Measurements from ENCODE around the gene FBXL4.

FBXL4 gene

DNA sequence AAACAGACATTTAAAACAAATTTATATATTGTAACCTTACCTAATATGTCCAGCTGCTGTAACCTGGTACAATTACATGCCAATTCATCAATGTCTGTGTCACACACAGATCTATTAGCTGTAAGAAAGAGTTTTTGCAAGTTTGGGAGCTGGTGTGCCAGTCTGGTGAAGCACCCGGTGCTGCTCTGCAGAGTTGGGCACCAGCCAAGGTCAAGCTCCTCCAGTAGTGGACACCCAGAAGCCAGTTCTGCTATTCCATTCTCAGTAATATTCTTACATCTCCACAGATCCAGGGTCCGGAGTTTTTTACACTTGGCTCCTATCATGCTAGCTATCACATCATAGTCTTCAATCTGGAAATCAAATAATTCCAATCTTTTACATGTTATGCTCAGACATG is 72.4 kb downstream of the FBXL4 start:
- no peak overlapping the region for H3K4me2 ChIP-seq (ENCODE audit: insufficient read depth, low read length)

DNA sequence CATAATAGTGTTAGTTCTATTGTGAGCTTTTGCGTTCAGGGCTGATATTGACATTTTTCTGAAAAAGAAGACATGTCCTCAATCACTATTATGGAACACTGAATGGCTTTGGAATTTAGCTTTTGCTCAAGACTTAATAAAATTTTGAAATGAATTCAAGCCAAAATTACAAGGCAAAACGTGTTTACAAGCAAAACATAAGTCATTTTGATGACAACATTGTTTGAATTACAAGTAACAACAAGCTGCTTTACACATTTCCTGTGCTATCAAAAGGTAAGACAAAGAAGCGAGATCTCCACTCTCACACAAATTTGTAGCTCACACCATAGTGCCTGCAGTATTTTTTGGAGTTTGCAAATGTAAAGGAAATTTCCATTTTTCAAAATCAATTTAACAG is 75.9 kb downstream of the FBXL4 start:
- Histone ChIP-seq H4K20me1 (ENCODE audit: insufficient read depth, low read length) (no peaks in the 10 kb centered on the region), H3K79me2 (ENCODE audit: insufficient read depth, low read length) (no peaks in the 10 kb centered on the region), H3K4me2 (ENCODE audit: insufficient read depth, low read length) (no peak overlapping the region), H3K27me3 (ENCODE audit: insufficient read depth, low read length, poor library complexity) (no peaks in the 10 kb centered on the region), H3K36me3 (ENCODE audit: insufficient read depth, low read length) (peaks cover 31% of the 10 kb centered on the region), H2AFZ (ENCODE audit: low read depth, low read length) (no peak overlapping the region), H3K4me3 (ENCODE audit: low read depth in 1 of 2, low read length in 2 of 2) (no peak overlapping the region), H3K9me3 (ENCODE audit: insufficient read depth, low read length, severe bottlenecking) (no peaks in the 10 kb centered on the region), H3K27ac (ENCODE audit: low read length) (no peak overlapping the region), H3K4me1 (ENCODE audit: insufficient read depth, low read length) (no peaks in the 10 kb centered on the region), H3K9ac (ENCODE audit: low read depth, low read length) (no peak overlapping the region)
- DNase-seq (no peak), ATAC-seq (ENCODE audit: insufficient read depth, low read depth) (no peak)
- TF ChIP-seq, protein P1, sequence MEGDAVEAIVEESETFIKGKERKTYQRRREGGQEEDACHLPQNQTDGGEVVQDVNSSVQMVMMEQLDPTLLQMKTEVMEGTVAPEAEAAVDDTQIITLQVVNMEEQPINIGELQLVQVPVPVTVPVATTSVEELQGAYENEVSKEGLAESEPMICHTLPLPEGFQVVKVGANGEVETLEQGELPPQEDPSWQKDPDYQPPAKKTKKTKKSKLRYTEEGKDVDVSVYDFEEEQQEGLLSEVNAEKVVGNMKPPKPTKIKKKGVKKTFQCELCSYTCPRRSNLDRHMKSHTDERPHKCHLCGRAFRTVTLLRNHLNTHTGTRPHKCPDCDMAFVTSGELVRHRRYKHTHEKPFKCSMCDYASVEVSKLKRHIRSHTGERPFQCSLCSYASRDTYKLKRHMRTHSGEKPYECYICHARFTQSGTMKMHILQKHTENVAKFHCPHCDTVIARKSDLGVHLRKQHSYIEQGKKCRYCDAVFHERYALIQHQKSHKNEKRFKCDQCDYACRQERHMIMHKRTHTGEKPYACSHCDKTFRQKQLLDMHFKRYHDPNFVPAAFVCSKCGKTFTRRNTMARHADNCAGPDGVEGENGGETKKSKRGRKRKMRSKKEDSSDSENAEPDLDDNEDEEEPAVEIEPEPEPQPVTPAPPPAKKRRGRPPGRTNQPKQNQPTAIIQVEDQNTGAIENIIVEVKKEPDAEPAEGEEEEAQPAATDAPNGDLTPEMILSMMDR (IDR thresholded peaks at IDR 0.05; ENCODE audit: borderline replicate concordance, extremely low read depth, low read length, poor library complexity, severe bottlenecking), result no peak
- no peak for TF ChIP-seq EZH2 (IDR thresholded peaks at IDR 0.05; ENCODE audit: borderline replicate concordance, low read depth, low read length, severe bottlenecking)

More for the DNA sequence above, 72.4 kb downstream of the FBXL4 start:
- Histone ChIP-seq H2AFZ (ENCODE audit: low read depth, low read length) (no peak overlapping the region), H3K4me1 (ENCODE audit: insufficient read depth, low read length) (no peaks in the 10 kb centered on the region), H3K4me3 (ENCODE audit: low read depth in 1 of 2, low read length in 2 of 2) (no peak overlapping the region), H3K36me3 (ENCODE audit: insufficient read depth, low read length) (peaks cover 40% of the 10 kb centered on the region), H4K20me1 (ENCODE audit: insufficient read depth, low read length) (no peaks in the 10 kb centered on the region), H3K79me2 (ENCODE audit: insufficient read depth, low read length) (no peaks in the 10 kb centered on the region), H3K9me3 (ENCODE audit: insufficient read depth, low read length, severe bottlenecking) (no peaks in the 10 kb centered on the region), H3K9ac (ENCODE audit: low read depth, low read length) (no peak overlapping the region), H3K27ac (ENCODE audit: low read length) (no peak overlapping the region), H3K27me3 (ENCODE audit: insufficient read depth, low read length, poor library complexity) (no peaks in the 10 kb centered on the region)
- TF ChIP-seq EZH2 (IDR thresholded peaks at IDR 0.05; ENCODE audit: borderline replicate concordance, low read depth, low read length, severe bottlenecking), result no peak
- TF ChIP-seq, protein P1 (IDR thresholded peaks at IDR 0.05; ENCODE audit: borderline replicate concordance, extremely low read depth, low read length, poor library complexity, severe bottlenecking), result no peak
- DNase-seq (no peak), ATAC-seq (ENCODE audit: insufficient read depth, low read depth) (no peak)

DNA sequence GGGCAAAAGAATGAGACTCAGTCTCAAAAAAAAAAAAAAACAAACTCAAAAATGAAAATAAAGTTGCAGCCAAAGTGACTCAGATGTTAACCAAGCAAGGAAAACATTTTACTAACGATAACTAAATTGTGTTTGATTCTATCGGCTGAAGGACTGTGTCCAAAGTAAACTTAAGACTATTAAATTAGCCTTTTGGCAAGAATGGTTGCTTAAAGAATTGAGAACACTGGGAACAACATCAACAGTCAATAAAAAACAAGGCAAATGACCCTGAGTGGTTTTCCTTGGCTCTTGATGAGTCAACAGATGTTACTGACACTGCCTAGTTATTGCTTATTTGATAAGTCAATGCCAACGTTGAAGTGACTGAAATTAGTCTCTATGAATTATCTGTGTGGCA is 76.7 kb downstream of the FBXL4 start:
- H3K4me2 ChIP-seq (ENCODE audit: insufficient read depth, low read length), result no peak overlapping the region
- no peak overlapping the region for H3K4me3 ChIP-seq (ENCODE audit: low read depth in 1 of 2, low read length in 2 of 2)

More for the DNA sequence above, 76.7 kb downstream of the FBXL4 start:
- no peak overlapping the region for H3K27ac ChIP-seq (ENCODE audit: low read length)
- H3K79me2 ChIP-seq (ENCODE audit: insufficient read depth, low read length), result no peaks in the 10 kb centered on the region
- ATAC-seq (ENCODE audit: insufficient read depth, low read depth), result no peak
- no peak for DNase-seq
- H3K27me3 ChIP-seq (ENCODE audit: insufficient read depth, low read length, poor library complexity), result no peaks in the 10 kb centered on the region
- peaks cover 26% of the 10 kb centered on the region for H3K36me3 ChIP-seq (ENCODE audit: insufficient read depth, low read length)
- H3K9me3 ChIP-seq (ENCODE audit: insufficient read depth, low read length, severe bottlenecking), result no peaks in the 10 kb centered on the region
- no peak overlapping the region for H2AFZ ChIP-seq (ENCODE audit: low read depth, low read length)
- H3K9ac ChIP-seq (ENCODE audit: low read depth, low read length), result no peak overlapping the region
- H3K4me1 ChIP-seq (ENCODE audit: insufficient read depth, low read length), result no peaks in the 10 kb centered on the region
- TF ChIP-seq EZH2 (IDR thresholded peaks at IDR 0.05; ENCODE audit: borderline replicate concordance, low read depth, low read length, severe bottlenecking), result no peak
- TF ChIP-seq, protein P1 (IDR thresholded peaks at IDR 0.05; ENCODE audit: borderline replicate concordance, extremely low read depth, low read length, poor library complexity, severe bottlenecking), result no peak
- H4K20me1 ChIP-seq (ENCODE audit: insufficient read depth, low read length), result no peaks in the 10 kb centered on the region

All from DND-41 (cell line).